Adrenal gland (tissue), 12 donors: ENCODE results near the gene RBBP5. TPM values are rescaled to one million over a fixed set of nuclear protein-coding genes. Genes with fewer than 3 reads are reported as not detected.
A peak's percentile ranks its signal among the peaks of the same experiment; 100 is the strongest.

Experiments used
- DNase-seq, 7 donors: peaks; one replicate each; pipeline ENCODE4 v3.0.0-alpha.2; 2019 to 2020
- H3K27ac ChIP-seq, 5 donors: fragments of 200-600 bp; sonication (generic) in 4 of 5; 1 replicate in 3 of 5; 2 replicates in 2 of 5; pipeline versions ENCODE4 v1.5.1 to v1.8.0; 2016 to 2020; ENCODE audit warnings: mild to moderate bottlenecking in 1 of 5
- H3K27me3 ChIP-seq: fragments of 200-600 bp; 2 replicates; pipeline ENCODE4 v1.8.0; 2021
- H3K36me3 ChIP-seq, 2 donors: fragments of 200-600 bp; replicated peaks in 1 of 2; 1 replicate in 1 of 2; 2 replicates in 1 of 2; pipeline versions ENCODE4 v1.5.1 to v1.8.0; 2018 to 2022
- H3K4me1 ChIP-seq, 2 donors: fragments of 200-600 bp; replicated peaks in 1 of 2; 1 replicate in 1 of 2; 2 replicates in 1 of 2; pipeline versions ENCODE4 v1.5.1 to v1.8.0; 2018 to 2021
- H3K4me3 ChIP-seq, 4 donors: fragments of 200-600 bp; sonication (generic) in 3 of 4; one replicate each; pipeline ENCODE4 v1.5.1; 2016 to 2018
- H3K9me3 ChIP-seq, 3 donors: fragments of 200-600 bp; sonication (generic) in 1 of 3; replicated peaks in 1 of 3; 1 replicate in 2 of 3; 2 replicates in 1 of 3; pipeline versions ENCODE4 v1.5.1 to v1.8.0; 2016 to 2021
- CTCF ChIP-seq, 6 experiments: fragments of 450-650 bp in 4 of 6; fragments of 200-600 bp in 2 of 6; sonication (generic) in 1 of 6; IDR thresholded peaks; 1 replicate in 5 of 6; 2 replicates in 1 of 6; pipeline versions ENCODE4 v1.5.1 to v1.8.0; 2016 to 2021; ENCODE audit warnings: antibody characterized with exemption in 6 of 6, mild to moderate bottlenecking in 2 of 6, moderate library complexity in 1 of 6
- POLR2A ChIP-seq, 2 donors: fragments of 450-650 bp; IDR thresholded peaks; one replicate each; pipeline ENCODE4 v1.6.1; 2017; ENCODE audit warnings: antibody characterized with exemption in 2 of 2, mild to moderate bottlenecking in 2 of 2, moderate library complexity in 1 of 2
- WGBS, 4 donors: extraction: QIAGEN DNeasy Blood & Tissue Kit in 2 of 4; methylation state at CpG; one replicate each; pipeline versions ENCODE4 v1.1.5 to v1.1.7; 2013 to 2017; 5-methylcytosine and 5-hydroxymethylcytosine counted together
- intact Hi-C, 2 donors: fragments of 100-400 bp; cut with DNase I; formaldehyde crosslinking; loops; one replicate each; pipeline versions ENCODE4 v1.14.1 to v1.15.0; 2022 to 2023
- polyA plus RNA-seq, 3 donors: library from polyadenylated mRNA; stranded (reverse); fragments of 200-250 nt in 2 of 3; fragments of 350-450 nt in 1 of 3; fragmentation: Illumina TruSeq in 1 of 3; extraction: RNeasy Lipid Tissue Mini Kit (QIAGEN cat#74804) in 1 of 3; gene quantifications; one replicate each; pipeline ENCODE4 v1.2.3, GENCODE V29; 2013 to 2014
- total RNA-seq, 9 donors: library from RNA; depleted of rRNA in 4 of 9; stranded (reverse); fragments of >200 nt in 4 of 9; fragments of 120-200 nt in 1 of 9; fragmentation: NEBNext Ultra II Directional in 1 of 9; extraction: Animal tissue kit (Norgen Biotek cat#: 25700) in 1 of 9; gene quantifications; one replicate each; pipeline versions ENCODE4 v1.1.0 to v1.2.4, GENCODE V29; 2013 to 2023
- donor health status: healthy with polysubstance abuse.
- donor health status: Bipolar disorder and iron deficiency.
- donor health status: DM: yes; HTN: yes; CAD: no.
- donor health status: DM: no; HTN: no; CAD: no.
- donor health status: DM: no; HTN: no; CAD: no.
- donor health status: DM: yes; HTN: yes; CAD: no.

Gene RBBP5
- total and polyA plus RNA-seq, 12 donors = 4.7 to 26.0 (median 18.3) TPM

GRCh38 chr1:205147191-205147835, 25.5 kb upstream of the RBBP5 start:
- DNase-seq = peak in 6 of 7 donors; percentile 53 to 71 (median 65)
- 82 to 88% (median 88%) methylated on average over 6 of the region's 6 CpGs for WGBS, 4 donors
- H3K27ac ChIP-seq = peak overlapping the region in 1 of 5 donors; percentile 48

GRCh38 chr1:205144751-205145150, 23.0 kb upstream of the RBBP5 start:
- H3K4me3 ChIP-seq = no peak overlapping the region
- H3K9me3 ChIP-seq = no peaks in the 10 kb centered on the region
- WGBS, 4 donors = 14 to 24% (median 19%) methylated on average over 1 of the region's 1 CpG
- peaks cover 0 to 20% of the 10 kb centered on the region in 2 donors for H3K36me3 ChIP-seq
- intact Hi-C loops = no loop called here
- no peak for TF ChIP-seq CTCF (IDR thresholded peaks at IDR 0.05)
- TF ChIP-seq POLR2A (IDR thresholded peaks at IDR 0.05) = peak in 1 of 2 donors; percentile 59
- peak overlapping the region; percentile 66 to 89 (median 73) for H3K27ac ChIP-seq
- H3K4me1 ChIP-seq = peaks cover 26 to 29% of the 10 kb centered on the region in 2 donors
- H3K27me3 ChIP-seq = no peaks in the 10 kb centered on the region
- peak in 1 of 7 donors; percentile 46 for DNase-seq

More at GRCh38 chr1:205147191-205147835, 25.5 kb upstream of the RBBP5 start:
- Histone ChIP-seq H3K36me3 (peaks cover 0 to 23% of the 10 kb centered on the region in 2 donors), H3K4me1 (peaks cover 15 to 24% of the 10 kb centered on the region in 2 donors), H3K4me3 (no peak overlapping the region), H3K27me3 (no peaks in the 10 kb centered on the region), H3K9me3 (no peaks in the 10 kb centered on the region)
- TF ChIP-seq CTCF (IDR thresholded peaks at IDR 0.05) (no peak), POLR2A (IDR thresholded peaks at IDR 0.05) (no peak)
- intact Hi-C loops = no loop called here

GRCh38 chr1:205144046-205144720, 22.4 kb upstream of the RBBP5 start:
- peaks cover 26 to 29% of the 10 kb centered on the region in 2 donors for H3K4me1 ChIP-seq
- peak overlapping the region; percentile 66 to 89 (median 73) for H3K27ac ChIP-seq
- peak in 1 of 7 donors; percentile 36 for DNase-seq
- no peak overlapping the region for H3K4me3 ChIP-seq
- H3K27me3 ChIP-seq = no peaks in the 10 kb centered on the region
- H3K9me3 ChIP-seq = no peaks in the 10 kb centered on the region
- WGBS, 4 donors = 68 to 89% (median 76%) methylated on average over 1 of the region's 1 CpG
- no peak for TF ChIP-seq CTCF (IDR thresholded peaks at IDR 0.05)
- no peak for TF ChIP-seq POLR2A (IDR thresholded peaks at IDR 0.05)
- intact Hi-C loops = no loop called here
- H3K36me3 ChIP-seq = peaks cover 0 to 14% of the 10 kb centered on the region in 2 donors

- no peak overlapping the region for H3K4me3 ChIP-seq
- intact Hi-C loops = no loop called here
Measured at GRCh38 chr1:205142102-205142469, 20.3 kb upstream of the RBBP5 start.

More at GRCh38 chr1:205142102-205142469, 20.3 kb upstream of the RBBP5 start:
- Histone ChIP-seq H3K36me3 (no peaks in the 10 kb centered on the region), H3K27ac (peak overlapping the region in 3 of 5 donors; percentile 30 to 84 (median 62)), H3K27me3 (no peaks in the 10 kb centered on the region), H3K4me1 (peaks cover 24 to 26% of the 10 kb centered on the region in 2 donors), H3K9me3 (no peaks in the 10 kb centered on the region)
- no peak for TF ChIP-seq CTCF (IDR thresholded peaks at IDR 0.05)
- no peak for TF ChIP-seq POLR2A (IDR thresholded peaks at IDR 0.05)
- 30 to 44% (median 32%) methylated on average over 2 of the region's 2 CpGs for WGBS, 4 donors
- DNase-seq = no peak
